Measurements from ENCODE around the gene AIM2.

GRCh38 chr1:159030877-159031447, 45.6 kb downstream of the AIM2 start:
- TF ChIP-seq SIN3A (IDR thresholded peaks at IDR 0.05; ENCODE audit: borderline replicate concordance, insufficient read depth, low read length), result no peak
- no peak for TF ChIP-seq FOXP2 (optimal IDR thresholded peaks at IDR 0.05; ENCODE audit: borderline replicate concordance, extremely low read depth, extremely low read length, insufficient read depth)
- no peak for TF ChIP-seq REST (IDR thresholded peaks at IDR 0.05; ENCODE audit: insufficient read depth in 1 of 2, low read depth in 2 of 2, low read length in 2 of 2)
